ENCODE data around the gene CCND3.
"Not testable (repeated sequence)": the region's sequence is repeated elsewhere in the genome, so short reads cannot be mapped to it uniquely, and the experiment has no call there.

The CCND3 gene

GRCh38 chr6:41943456-41943855 is 1.8 kb upstream of the CCND3 start:
- DNase-seq, result no peak

- DNase-seq, result not testable (repeated sequence)
Observed at GRCh38 chr6:41942882-41943281, 1.3 kb upstream of the CCND3 start.

- no peak for DNase-seq
Observed at GRCh38 chr6:41942067-41942851, 651 bp upstream of the CCND3 start.

- DNase-seq, result peak; percentile 63
Observed at GRCh38 chr6:41940759-41941279, 789 bp downstream of the CCND3 start.

- peak; percentile 49 for DNase-seq
Observed at GRCh38 chr6:41939848-41940758, 1.5 kb downstream of the CCND3 start.

- peak; percentile 31 for DNase-seq
Observed at GRCh38 chr6:41939176-41939847, 2.3 kb downstream of the CCND3 start.

- DNase-seq, result no peak
Observed at GRCh38 chr6:41938590-41939175, 2.9 kb downstream of the CCND3 start.

GRCh38 chr6:41937861-41938574 is 3.6 kb downstream of the CCND3 start:
- DNase-seq, result peak; percentile 21

- no peak for DNase-seq
Observed at GRCh38 chr6:41937472-41937860, 4.1 kb downstream of the CCND3 start.

- peak; percentile 67 for DNase-seq
Observed at GRCh38 chr6:41936073-41936837, 5.4 kb downstream of the CCND3 start.

GRCh38 chr6:41935685-41936072 is 5.9 kb downstream of the CCND3 start:
- no peak for DNase-seq

- no peak for DNase-seq
Observed at GRCh38 chr6:41935193-41935574, 6.4 kb downstream of the CCND3 start.

- DNase-seq, result no peak
Observed at GRCh38 chr6:41934278-41935192, 7.1 kb downstream of the CCND3 start.

GRCh38 chr6:41932378-41932777 is 9.2 kb downstream of the CCND3 start:
- no peak for DNase-seq

GRCh38 chr6:41931792-41932191 is 9.8 kb downstream of the CCND3 start:
- DNase-seq, result no peak

- DNase-seq, result no peak
Observed at GRCh38 chr6:41929924-41930323, 11.7 kb downstream of the CCND3 start.

- no peak for DNase-seq
Observed at GRCh38 chr6:41927253-41927652, 14.4 kb downstream of the CCND3 start.

GRCh38 chr6:41922154-41922553 is 19.5 kb downstream of the CCND3 start:
- no peak for DNase-seq

- DNase-seq, result no peak
Observed at GRCh38 chr6:41921712-41921998, 20.0 kb downstream of the CCND3 start.

- DNase-seq, result peak; percentile 95
Observed at GRCh38 chr6:41920921-41921711, 20.5 kb downstream of the CCND3 start, which contains the start of the genes BYSL and MED20. Gene BYSL (plus strand): TSS chr6:41921499. CDS start chr6:41921563, 64 bp downstream. Gene MED20 (minus strand): TSS chr6:41921139. CDS start chr6:41921018, 121 bp downstream.
